ENCODE data around the gene NR3C1. TPM values are rescaled to one million over a fixed set of nuclear protein-coding genes. Genes with fewer than 3 reads are reported as not detected.
A peak's percentile ranks its signal among the peaks of the same experiment; 100 is the strongest.

NR3C1 gene
- total RNA-seq, 8 experiments from 2014 or later, result 5.4 to 65.9 (median 20.8) TPM

- 50 to 100% (median 88%) methylated on average over 1 to 6 of the region's 6 CpGs; no CpG with 5 or more reads in 2 of the 10 experiments for WGBS, 10 experiments
- Histone ChIP-seq H3K4me1 (replicated peaks in 1 of 2) (peaks cover 7 to 14% of the 10 kb centered on the region in 2 donors), H3K27ac (no peak overlapping the region), H3K4me3 (no peak overlapping the region)
- ATAC-seq (replicated peaks in 6 of 8), result no peak
- in situ Hi-C loops (cut with MboI; ENCODE audit: low pct_unique_long_range_greater_than_20kb in 2 of 9, low sequenced_read_pairs in 9 of 9, unreplicated experiment in 9 of 9), result no loop called here
Observed at GRCh38 chr5:143230676-143230996, 172.8 kb downstream of the NR3C1 start.

- ATAC-seq (replicated peaks in 6 of 8), result peak; percentile 55 to 99 (median 98)
Observed at GRCh38 chr5:143229896-143230675, 173.4 kb downstream of the NR3C1 start.

DNA sequence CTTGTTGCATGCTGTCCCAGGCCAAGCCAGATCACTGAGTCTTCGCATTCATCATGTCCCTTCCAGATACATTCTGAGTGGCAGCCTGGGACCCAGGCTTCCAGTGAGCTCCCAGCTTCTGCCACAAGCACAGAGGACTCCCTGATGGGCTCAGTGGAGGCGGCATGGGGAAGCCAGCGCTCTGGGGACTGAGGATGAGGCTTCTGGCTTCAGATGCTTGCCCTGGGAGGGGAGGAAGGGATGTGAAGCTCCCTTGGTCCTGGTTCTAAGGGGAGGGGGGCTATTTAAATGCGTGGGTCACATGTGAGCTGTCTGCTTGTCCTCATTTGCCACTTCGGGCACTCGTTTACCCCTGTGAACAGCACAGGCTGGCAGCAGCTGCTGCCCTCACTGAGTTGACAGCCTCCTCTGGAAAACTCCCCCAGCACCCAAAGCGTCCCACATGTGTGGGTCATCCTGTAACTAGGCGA, 174.0 kb downstream of the NR3C1 start:
- WGBS, 10 experiments, result 9 to 100% (median 67%) methylated on average over 1 to 5 of the region's 8 CpGs; no CpG with 5 or more reads in 4 of the 10 experiments
- ATAC-seq (replicated peaks in 6 of 8), result peak in 2 of 8 experiments; percentile 7 to 18
- in situ Hi-C loops (cut with MboI; ENCODE audit: low pct_unique_long_range_greater_than_20kb in 2 of 9, low sequenced_read_pairs in 9 of 9, unreplicated experiment in 9 of 9), result no loop called here
- no peak overlapping the region for H3K27ac ChIP-seq
- no peak overlapping the region for H3K4me3 ChIP-seq
- peaks cover 7 to 14% of the 10 kb centered on the region in 2 donors for H3K4me1 ChIP-seq (replicated peaks in 1 of 2)

More at GRCh38 chr5:143229896-143230675, 173.4 kb downstream of the NR3C1 start:
- Histone ChIP-seq H3K4me3 (no peak overlapping the region), H3K4me1 (replicated peaks in 1 of 2) (peaks cover 7 to 14% of the 10 kb centered on the region in 2 donors), H3K27ac (no peak overlapping the region)
- 10 to 80% (median 42%) methylated on average over 1 to 8 of the region's 10 CpGs; no CpG with 5 or more reads in 2 of the 10 experiments for WGBS, 10 experiments
- in situ Hi-C loops (cut with MboI; ENCODE audit: low pct_unique_long_range_greater_than_20kb in 2 of 9, low sequenced_read_pairs in 9 of 9, unreplicated experiment in 9 of 9), result no loop called here

DNA sequence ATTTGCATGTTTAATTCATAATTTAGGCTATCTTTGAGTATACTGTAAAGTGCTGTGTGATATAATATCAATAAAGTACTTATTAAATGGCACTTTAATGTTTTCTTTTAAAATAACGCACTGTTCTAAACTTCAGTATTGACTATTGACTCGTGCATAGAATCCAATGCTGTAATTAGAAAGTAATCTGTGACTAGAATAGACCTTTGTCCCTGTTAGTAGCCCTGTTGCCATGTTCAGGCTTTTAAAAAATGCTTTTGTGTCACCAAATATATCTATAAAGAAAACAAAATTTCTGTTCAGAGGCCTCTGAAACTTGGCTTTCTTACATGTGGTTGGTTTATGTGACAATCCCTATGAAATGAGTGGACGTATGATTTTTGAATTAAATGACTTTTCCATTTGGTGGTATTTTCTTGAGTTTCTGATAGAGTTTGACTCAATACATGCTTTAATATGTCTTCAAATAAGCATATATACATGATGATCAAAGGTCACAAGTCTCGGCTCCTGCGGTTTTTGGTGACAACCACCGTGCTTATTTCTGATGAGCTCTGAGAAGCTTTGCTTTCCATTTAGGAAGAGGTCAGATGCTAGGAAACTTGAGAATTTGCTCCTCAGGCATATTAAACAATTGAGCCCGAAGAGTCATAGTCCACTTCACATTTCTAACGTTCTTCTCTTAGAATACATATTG, 174.7 kb downstream of the NR3C1 start:
- WGBS, 10 experiments, result 71 to 96% (median 90%) methylated on average over 2 to 8 of the region's 8 CpGs
- H3K27ac ChIP-seq, result no peak overlapping the region
- no peak overlapping the region for H3K4me3 ChIP-seq
- peaks cover 7 to 14% of the 10 kb centered on the region in 2 donors for H3K4me1 ChIP-seq (replicated peaks in 1 of 2)
- in situ Hi-C loops (cut with MboI; ENCODE audit: low pct_unique_long_range_greater_than_20kb in 2 of 9, low sequenced_read_pairs in 9 of 9, unreplicated experiment in 9 of 9), result no loop called here
- ATAC-seq (replicated peaks in 6 of 8), result no peak

Measured in motor neuron (in vitro differentiated cells).